NT2/D1 (cell line): Measurements from ENCODE around the gene EIF1B.

ENCODE experiments used
- YY1 ChIP-seq: IDR thresholded peaks from 2 replicates; pipeline ENCODE4 v1.6.1; 2011; ENCODE audit not compliant: insufficient read length, insufficient read depth
- ZNF274 ChIP-seq: IDR thresholded peaks from 2 replicates; pipeline ENCODE4 v1.6.1; 2011; ENCODE audit warnings: mild to moderate bottlenecking, low read depth, low read length

GRCh38 chr3:40341671-40342070, 32.2 kb downstream of the EIF1B start:
- TF ChIP-seq ZNF274 (no peak), YY1 (no peak)
